Measurements from ENCODE around the gene CD209. TPM values are rescaled to one million over a fixed set of nuclear protein-coding genes. Genes with fewer than 3 reads are reported as not detected.

CD209 gene
- polyA plus RNA-seq, 3 donors: 1.1 to 2.1 (median 1.8) TPM

- H3K36me3 Mint-ChIP-seq: peaks cover 0 to 3% of the 10 kb centered on the region in 2 donors
- WGBS (ENCODE audit: insufficient coverage): 11% methylated on average over 6 of the region's 14 CpGs
- no peaks in the 10 kb centered on the region for H3K9me3 Mint-ChIP-seq
- Histone ChIP-seq H3K9ac (ENCODE audit: insufficient read depth, low read length, poor library complexity, severe bottlenecking) (peak overlapping the region; percentile 76), H3K9me3 (replicated peaks in 1 of 2; ENCODE audit: control insufficient read depth in 1 of 2, insufficient read depth in 1 of 2, low read length in 2 of 2) (no peaks in the 10 kb centered on the region), H3K4me1 (ENCODE audit: control insufficient read depth in 1 of 2, insufficient read depth in 2 of 2, low read length in 2 of 2) (peaks cover 87 to 90% of the 10 kb centered on the region in 2 donors), H3K4me3 (replicated peaks in 1 of 3; ENCODE audit: low read depth in 2 of 3, low read length in 3 of 3) (peak overlapping the region in 1 of 3 experiments; percentile 67), H3K36me3 (replicated peaks in 1 of 2; ENCODE audit: control insufficient read depth in 1 of 2, insufficient read depth in 2 of 2, low read length in 2 of 2) (no peaks in the 10 kb centered on the region), H3K4me2 (replicated peaks; ENCODE audit: extremely low read depth, low read length, poor library complexity, severe bottlenecking) (peak overlapping the region; percentile 75), H3K79me2 (ENCODE audit: insufficient read depth, low read length) (no peaks in the 10 kb centered on the region), H3K27me3 (ENCODE audit: control insufficient read depth in 2 of 2, insufficient read depth in 2 of 2, low read length in 2 of 2) (no peaks in the 10 kb centered on the region), H4K20me1 (ENCODE audit: insufficient read depth, low read length) (no peaks in the 10 kb centered on the region), H2AFZ (ENCODE audit: insufficient read depth, low read depth, low read length, poor library complexity, severe bottlenecking) (peak overlapping the region; percentile 73), H3K27ac (ENCODE audit: low read depth in 1 of 2, low read length in 2 of 2) (peak overlapping the region; percentile 92 to 98)
- peak; percentile 56 to 79 (median 76) for DNase-seq
- intact Hi-C loops (cut with micrococcal nuclease): loop anchor here in 1 of 2 donors (2.0 kb wide), 1 partner anchor 52 kb away; no protein-coding TSS in a partner anchor
- H3K27ac Mint-ChIP-seq: peak overlapping the region; percentile 98 to 100 (median 99)
- H3K27me3 Mint-ChIP-seq (ENCODE audit: low read depth in 3 of 3): peaks cover 0 to 6% (median 4%) of the 10 kb centered on the region in 3 donors
- TF ChIP-seq CTCF (IDR thresholded peaks at IDR 0.05): no peak
- peak overlapping the region; percentile 70 to 85 for H3K4me3 Mint-ChIP-seq
- H3K4me1 Mint-ChIP-seq: peaks cover 81% of the 10 kb centered on the region
These were observed 41.0 kb downstream of the CD209 start for GRCh38 chr19:7706188-7706954.

- Histone ChIP-seq H3K36me3 (replicated peaks in 1 of 2; ENCODE audit: control insufficient read depth in 1 of 2, insufficient read depth in 2 of 2, low read length in 2 of 2) (no peaks in the 10 kb centered on the region), H3K27ac (ENCODE audit: low read depth in 1 of 2, low read length in 2 of 2) (peak overlapping the region; percentile 92 to 98), H3K27me3 (ENCODE audit: control insufficient read depth in 2 of 2, insufficient read depth in 2 of 2, low read length in 2 of 2) (no peaks in the 10 kb centered on the region), H3K4me1 (ENCODE audit: control insufficient read depth in 1 of 2, insufficient read depth in 2 of 2, low read length in 2 of 2) (peaks cover 84 to 88% of the 10 kb centered on the region in 2 donors), H3K9ac (ENCODE audit: insufficient read depth, low read length, poor library complexity, severe bottlenecking) (peak overlapping the region; percentile 76), H4K20me1 (ENCODE audit: insufficient read depth, low read length) (no peaks in the 10 kb centered on the region), H3K79me2 (ENCODE audit: insufficient read depth, low read length) (no peaks in the 10 kb centered on the region), H3K4me2 (replicated peaks; ENCODE audit: extremely low read depth, low read length, poor library complexity, severe bottlenecking) (peak overlapping the region; percentile 75), H2AFZ (ENCODE audit: insufficient read depth, low read depth, low read length, poor library complexity, severe bottlenecking) (peak overlapping the region; percentile 25), H3K9me3 (replicated peaks in 1 of 2; ENCODE audit: control insufficient read depth in 1 of 2, insufficient read depth in 1 of 2, low read length in 2 of 2) (no peaks in the 10 kb centered on the region), H3K4me3 (replicated peaks in 1 of 3; ENCODE audit: low read depth in 2 of 3, low read length in 3 of 3) (peak overlapping the region in 1 of 3 experiments; percentile 67)
- no peak for TF ChIP-seq CTCF (IDR thresholded peaks at IDR 0.05)
- WGBS (ENCODE audit: insufficient coverage): 2% methylated on average over 9 of the region's 24 CpGs
- Mint-ChIP-seq H3K9me3 (no peaks in the 10 kb centered on the region), H3K4me3 (peak overlapping the region; percentile 70 to 85), H3K27me3 (ENCODE audit: low read depth in 3 of 3) (peaks cover 0 to 6% (median 4%) of the 10 kb centered on the region in 3 donors), H3K4me1 (peaks cover 79% of the 10 kb centered on the region), H3K36me3 (peaks cover 0 to 3% of the 10 kb centered on the region in 2 donors), H3K27ac (peak overlapping the region; percentile 98 to 100 (median 99))
- intact Hi-C loops (cut with micrococcal nuclease): loop anchor here in 1 of 2 donors (2.0 kb wide), 1 partner anchor 51 kb away; no protein-coding TSS in a partner anchor
- DNase-seq: peak; percentile 91 to 95 (median 94)
These were observed 41.7 kb downstream of the CD209 start for GRCh38 chr19:7705387-7706187.

Data from CD14-positive monocyte (primary cell).